Right renal pelvis (tissue), 4 donors: ENCODE measurements around the gene INTS3. TPM values are rescaled to one million over a fixed set of nuclear protein-coding genes. Genes with fewer than 3 reads are reported as not detected.

ENCODE experiments used
- DNase-seq, 4 donors: peaks; one replicate each; pipeline ENCODE4 v3.0.0-alpha.2; 2013; ENCODE audit warnings: low read depth in 4 of 4, low spot score in 3 of 4, missing footprints in 1 of 4
- polyA plus RNA-seq, 4 donors: library from polyadenylated mRNA; unstranded; fragments of 120-200 nt; gene quantifications; one replicate each; pipeline ENCODE4 v1.2.1, GENCODE V29; 2013; ENCODE audit not compliant: insufficient read length in 4 of 4

Gene INTS3
- polyA plus RNA-seq, 4 donors = 89.5 to 122 (median 97.7) TPM

GRCh38 chr1:153793261-153793972 lies 65.6 kb downstream of the INTS3 start:
- no peak for DNase-seq

- no peak for DNase-seq
Measured at GRCh38 chr1:153793973-153794615, 66.2 kb downstream of the INTS3 start.

GRCh38 chr1:153794624-153795329 lies 66.9 kb downstream of the INTS3 start:
- DNase-seq = no peak

GRCh38 chr1:153795330-153795837 lies 67.5 kb downstream of the INTS3 start:
- DNase-seq = no peak

- DNase-seq = no peak
Measured at GRCh38 chr1:153795934-153796785, 68.3 kb downstream of the INTS3 start.

- peak in 2 of 4 donors; percentile 53 to 63 for DNase-seq
Measured at GRCh38 chr1:153796786-153797659, 69.2 kb downstream of the INTS3 start.

- DNase-seq = no peak
Measured at GRCh38 chr1:153798468-153798780, 70.6 kb downstream of the INTS3 start.

GRCh38 chr1:153799016-153799415 lies 71.2 kb downstream of the INTS3 start:
- no peak for DNase-seq

GRCh38 chr1:153799566-153800465 lies 72.0 kb downstream of the INTS3 start:
- no peak for DNase-seq

- DNase-seq = no peak
Measured at GRCh38 chr1:153800516-153800915, 72.7 kb downstream of the INTS3 start.

- DNase-seq = no peak
Measured at GRCh38 chr1:153801028-153801625, 73.3 kb downstream of the INTS3 start.

- DNase-seq = no peak
Measured at GRCh38 chr1:153801786-153802697, 74.2 kb downstream of the INTS3 start.

- DNase-seq = no peak
Measured at GRCh38 chr1:153803470-153804056, 75.7 kb downstream of the INTS3 start.

GRCh38 chr1:153804112-153804511 lies 76.3 kb downstream of the INTS3 start:
- DNase-seq = no peak

- DNase-seq = no peak
Measured at GRCh38 chr1:153805042-153805745, 77.3 kb downstream of the INTS3 start.
